Pancreas (tissue), 10 donors: ENCODE measurements around the gene B3GAT1. TPM values are rescaled to one million over a fixed set of nuclear protein-coding genes. Genes with fewer than 3 reads are reported as not detected.

Source experiments
- ATAC-seq, 4 donors: fragments of 200-7000 bp; cut with Tn5 transposase; one replicate each; pipeline versions ENCODE4 v1.8.0 to v1.9.1; 2020; ENCODE audit warnings: mild to moderate bottlenecking in 4 of 4, moderate library complexity in 4 of 4
- DNase-seq, 6 donors: peaks; one replicate each; pipeline ENCODE4 v3.0.0-alpha.2; 2020
- FAIRE-seq: peaks from 2 replicates; lab custom pipeline; 2012; peaks lifted over from hg19 to GRCh38; lab: Jason Lieb, UNC
- H3K27ac ChIP-seq, 4 donors: fragments of 200-600 bp; sonication (generic); 1 replicate in 3 of 4; 2 replicates in 1 of 4; pipeline versions ENCODE4 v1.5.0 to v1.8.0; 2020
- H3K27me3 ChIP-seq, 4 donors: fragments of 200-600 bp; one replicate each; pipeline ENCODE4 v1.8.0; 2021
- H3K36me3 ChIP-seq, 3 donors: fragments of 200-600 bp; sonication (generic) in 1 of 3; one replicate each; pipeline versions ENCODE4 v1.5.0 to v1.8.0; 2020 to 2021
- H3K4me1 ChIP-seq, 3 donors: fragments of 200-600 bp; one replicate each; pipeline ENCODE4 v1.8.0; 2021
- H3K4me3 ChIP-seq, 4 donors: fragments of 200-600 bp; sonication (generic) in 2 of 4; one replicate each; pipeline versions ENCODE4 v1.5.0 to v1.8.0; 2020 to 2021
- H3K9me3 ChIP-seq, 4 donors: fragments of 200-600 bp; one replicate each; pipeline ENCODE4 v1.8.0; 2021
- CTCF ChIP-seq, 4 donors: fragments of 200-600 bp; sonication (generic) in 3 of 4; IDR thresholded peaks; one replicate each; pipeline versions ENCODE4 v1.5.0 to v1.8.0; 2021; ENCODE audit warnings: antibody characterized with exemption in 4 of 4
- WGBS, 2 donors: extraction: QIAGEN DNeasy Blood & Tissue Kit; methylation state at CpG; one replicate each; pipeline ENCODE4 v1.1.7; 2013; 5-methylcytosine and 5-hydroxymethylcytosine counted together
- intact Hi-C, 3 donors: fragments of 100-400 bp; cut with DNase I; formaldehyde crosslinking; loops; one replicate each; pipeline versions ENCODE4 v1.11.1 to v1.14.2; 2022
- polyA plus RNA-seq, 2 donors: library from polyadenylated mRNA; stranded (reverse); fragments of 200-250 nt; gene quantifications; one replicate each; pipeline ENCODE4 v1.2.3, GENCODE V29; 2013
- total RNA-seq, 6 donors: library from RNA; stranded (reverse); fragmentation: NEBNext Ultra II Directional in 4 of 6; extraction: Animal tissue kit (Norgen Biotek cat#: 25700) in 4 of 6; gene quantifications; one replicate each; pipeline versions ENCODE4 v1.2.1 to v1.2.4, GENCODE V29; 2021 to 2023
- donor health status: healthy with polysubstance abuse.
- donor health status: DM: no; HTN: no; CAD: no; lungs with moderate emphysema.
- donor health status: DM: no; HTN: no; CAD: no.
- donor health status: control.
- donor health status: control.
- donor health status: Bipolar disorder and iron deficiency.
- donor health status: DM: yes; HTN: yes; CAD: no.
- donor health status: DM: no; HTN: no; CAD: no.
- donor health status: DM: no; HTN: no; CAD: no.
- donor health status: DM: yes; HTN: yes; CAD: no.

B3GAT1 gene
- total and polyA plus RNA-seq, 8 donors = 0.08 to 1.3 (median 0.20) TPM

- intact Hi-C loops = no loop called here
- DNase-seq = no peak
These were observed 29.7 kb upstream of the B3GAT1 start for GRCh38 chr11:134441706-134442105.

GRCh38 chr11:134441281-134441680 is 29.2 kb upstream of the B3GAT1 start:
- no peaks in the 10 kb centered on the region for H3K9me3 ChIP-seq
- H3K4me3 ChIP-seq = no peak overlapping the region
- FAIRE-seq (no peak), ATAC-seq (no peak), DNase-seq (no peak)
- no peak for TF ChIP-seq CTCF (IDR thresholded peaks at IDR 0.05)
- no peaks in the 10 kb centered on the region for H3K27me3 ChIP-seq
- no peaks in the 10 kb centered on the region for H3K4me1 ChIP-seq
- intact Hi-C loops = no loop called here
- 35 to 49% methylated on average over 8 to 9 of the region's 9 CpGs for WGBS, 2 donors
- no peak overlapping the region for H3K27ac ChIP-seq
- no peaks in the 10 kb centered on the region for H3K36me3 ChIP-seq

More at GRCh38 chr11:134441706-134442105, 29.7 kb upstream of the B3GAT1 start:
- 55 to 62% methylated on average over 4 of the region's 4 CpGs for WGBS, 2 donors
- no peak overlapping the region for H3K4me3 ChIP-seq
- H3K9me3 ChIP-seq = no peaks in the 10 kb centered on the region
- ATAC-seq (no peak), FAIRE-seq (no peak)
- H3K4me1 ChIP-seq = no peaks in the 10 kb centered on the region
- no peaks in the 10 kb centered on the region for H3K27me3 ChIP-seq
- no peak for TF ChIP-seq CTCF (IDR thresholded peaks at IDR 0.05)
- H3K36me3 ChIP-seq = no peaks in the 10 kb centered on the region
- no peak overlapping the region for H3K27ac ChIP-seq

- no peak for ATAC-seq
- Histone ChIP-seq H3K4me1 (no peaks in the 10 kb centered on the region), H3K36me3 (no peaks in the 10 kb centered on the region), H3K27me3 (no peaks in the 10 kb centered on the region), H3K4me3 (no peak overlapping the region), H3K9me3 (no peaks in the 10 kb centered on the region), H3K27ac (no peak overlapping the region)
- WGBS, 2 donors = 55 to 60% methylated on average over 4 of the region's 4 CpGs
- no peak for TF ChIP-seq CTCF (IDR thresholded peaks at IDR 0.05)
- FAIRE-seq = no peak
- DNase-seq = no peak
- intact Hi-C loops = no loop called here
These were observed 28.8 kb upstream of the B3GAT1 start for GRCh38 chr11:134440851-134441250.

GRCh38 chr11:134438542-134439537 is 26.8 kb upstream of the B3GAT1 start:
- no peak overlapping the region for H3K4me3 ChIP-seq
- ATAC-seq (peak in 2 of 4 donors; percentile 53 to 63), DNase-seq (no peak), FAIRE-seq (no peak)
- no peak for TF ChIP-seq CTCF (IDR thresholded peaks at IDR 0.05)
- no peaks in the 10 kb centered on the region for H3K4me1 ChIP-seq
- H3K9me3 ChIP-seq = no peaks in the 10 kb centered on the region
- intact Hi-C loops = no loop called here
- 35 to 36% methylated on average over 21 of the region's 21 CpGs for WGBS, 2 donors
- H3K27me3 ChIP-seq = no peaks in the 10 kb centered on the region
- H3K36me3 ChIP-seq = no peaks in the 10 kb centered on the region
- H3K27ac ChIP-seq = no peak overlapping the region

- ATAC-seq = no peak
- no peak overlapping the region for H3K4me3 ChIP-seq
- intact Hi-C loops = no loop called here
- FAIRE-seq = no peak
- no peak for DNase-seq
- no peak overlapping the region for H3K27ac ChIP-seq
- H3K9me3 ChIP-seq = no peaks in the 10 kb centered on the region
- TF ChIP-seq CTCF (IDR thresholded peaks at IDR 0.05) = no peak
- no peaks in the 10 kb centered on the region for H3K36me3 ChIP-seq
- no peaks in the 10 kb centered on the region for H3K4me1 ChIP-seq
- H3K27me3 ChIP-seq = no peaks in the 10 kb centered on the region
- whole genome bisulfite sequencing, 2 donors = 59 to 69% methylated on average over 9 of the region's 9 CpGs
These were observed 25.8 kb upstream of the B3GAT1 start for GRCh38 chr11:134437821-134438220.
